Smooth muscle cell (in vitro differentiated cells): ENCODE data around the gene LRMDA. TPM values are rescaled to one million over a fixed set of nuclear protein-coding genes. Genes with fewer than 3 reads are reported as not detected.

Source experiments
- DNase-seq: peaks from one replicate; lab custom pipeline; 2025; ENCODE audit not compliant: unreplicated experiment; lab: John Stamatoyannopoulos, UW
- H2AFZ ChIP-seq: fragments of 200-600 bp; sonication (generic); 2 replicates; pipeline ENCODE4 v1.6.0; 2016; ENCODE audit warnings: antibody characterized with exemption, low read depth, mild to moderate bottlenecking
- H3F3A ChIP-seq: fragments of 200-600 bp; sonication (generic); 2 replicates; pipeline ENCODE4 v1.6.0; 2017; ENCODE audit warnings: antibody characterized with exemption, low read depth
- H3K27ac ChIP-seq: fragments of 200-600 bp; sonication (generic); 2 replicates; pipeline ENCODE4 v1.5.1; 2016; ENCODE audit warnings: low read depth, mild to moderate bottlenecking
- H3K27me3 ChIP-seq: fragments of 200-600 bp; sonication (generic); 2 replicates; pipeline ENCODE4 v1.6.1; 2016; ENCODE audit warnings: low read depth, mild to moderate bottlenecking
- H3K36me3 ChIP-seq: fragments of 200-600 bp; sonication (generic); 2 replicates; pipeline ENCODE4 v1.5.1; 2016; ENCODE audit warnings: low read depth
- H3K4me1 ChIP-seq: fragments of 200-600 bp; sonication (generic); 2 replicates; pipeline ENCODE4 v1.5.1; 2016; ENCODE audit warnings: low read depth
- H3K4me2 ChIP-seq: fragments of 200-600 bp; sonication (generic); 2 replicates; pipeline ENCODE4 v1.6.0; 2016; ENCODE audit warnings: mild to moderate bottlenecking
- H3K4me3 ChIP-seq: fragments of 200-600 bp; sonication (generic); 2 replicates; pipeline ENCODE4 v1.5.1; 2016; ENCODE audit warnings: mild to moderate bottlenecking
- H3K79me2 ChIP-seq: fragments of 200-600 bp; sonication (generic); 2 replicates; pipeline ENCODE4 v1.6.0; 2016; ENCODE audit warnings: low read depth, mild to moderate bottlenecking
- H3K9ac ChIP-seq: fragments of 200-600 bp; sonication (generic); 2 replicates; pipeline ENCODE4 v1.6.0; 2016; ENCODE audit warnings: low read depth
- H3K9me3 ChIP-seq: fragments of 200-600 bp; sonication (generic); replicated peaks from 2 replicates; pipeline ENCODE4 v1.5.1; 2016; ENCODE audit warnings: low read depth
- H4K20me1 ChIP-seq: fragments of 200-600 bp; sonication (generic); 2 replicates; pipeline ENCODE4 v1.6.0; 2016; ENCODE audit warnings: low read depth
- CTCF ChIP-seq: fragments of 200-600 bp; sonication (generic); IDR thresholded peaks from 2 replicates; pipeline ENCODE4 v1.5.1; 2017; ENCODE audit warnings: borderline replicate concordance, mild to moderate bottlenecking, antibody characterized with exemption; ENCODE audit not compliant: insufficient read depth, poor library complexity, severe bottlenecking
- WGBS: methylation state at CpG from one replicate; pipeline ENCODE4 v1.1.7; 2016; ENCODE audit warnings: low lambda C conversion rate; 5-methylcytosine and 5-hydroxymethylcytosine counted together
- polyA plus RNA-seq: library from polyadenylated mRNA; unstranded; fragments of >200 nt; fragmentation: Nextera tagmentation; extraction: Ambion mirVana; gene quantifications from 2 replicates; pipeline ENCODE4 v1.2.1, GENCODE V29; 2016
- total RNA-seq: library from RNA; depleted of rRNA; stranded (reverse); fragments of >200 nt; gene quantifications from 2 replicates; pipeline ENCODE4 v1.2.3, GENCODE V29; 2014

Gene LRMDA
- total and polyA plus RNA-seq, 2 experiments from 2014 or later, result 1.5 to 1.6 TPM

GRCh38 chr10:75935240-75935639 lies 503.8 kb downstream of the LRMDA start:
- Histone ChIP-seq H3F3A (no peaks in the 10 kb centered on the region), H3K79me2 (no peaks in the 10 kb centered on the region), H3K36me3 (no peaks in the 10 kb centered on the region), H3K4me1 (no peaks in the 10 kb centered on the region), H4K20me1 (no peaks in the 10 kb centered on the region), H3K9ac (no peak overlapping the region), H3K27me3 (peaks cover 66% of the 10 kb centered on the region), H2AFZ (no peak overlapping the region), H3K4me3 (no peak overlapping the region), H3K4me2 (no peak overlapping the region), H3K9me3 (no peaks in the 10 kb centered on the region), H3K27ac (no peak overlapping the region)
- DNase-seq, result no peak
- 88% methylated on average over 3 of the region's 3 CpGs for WGBS
- TF ChIP-seq CTCF, result no peak

GRCh38 chr10:75935650-75936400 lies 504.4 kb downstream of the LRMDA start:
- 85% methylated on average over 5 of the region's 5 CpGs for WGBS
- H3K9me3 ChIP-seq, result no peaks in the 10 kb centered on the region

GRCh38 chr10:75936841-75937240 lies 505.4 kb downstream of the LRMDA start:
- H3K27me3 ChIP-seq, result peaks cover 53% of the 10 kb centered on the region
- TF ChIP-seq CTCF, result no peak
- H3K9me3 ChIP-seq, result no peaks in the 10 kb centered on the region
- H3K9ac ChIP-seq, result no peak overlapping the region
- no peaks in the 10 kb centered on the region for H3K79me2 ChIP-seq
- WGBS, result 88% methylated on average over 2 of the region's 2 CpGs
- no peak overlapping the region for H3K4me2 ChIP-seq
- H3K4me1 ChIP-seq, result no peaks in the 10 kb centered on the region
- no peaks in the 10 kb centered on the region for H3K36me3 ChIP-seq
- no peak overlapping the region for H2AFZ ChIP-seq
- no peaks in the 10 kb centered on the region for H3F3A ChIP-seq
- H3K27ac ChIP-seq, result no peak overlapping the region
- H4K20me1 ChIP-seq, result no peaks in the 10 kb centered on the region
- no peak for DNase-seq
- H3K4me3 ChIP-seq, result no peak overlapping the region

More at GRCh38 chr10:75935650-75936400, 504.4 kb downstream of the LRMDA start:
- Histone ChIP-seq H2AFZ (no peak overlapping the region), H3F3A (no peaks in the 10 kb centered on the region), H3K27ac (no peak overlapping the region), H3K4me3 (no peak overlapping the region), H4K20me1 (no peaks in the 10 kb centered on the region), H3K79me2 (no peaks in the 10 kb centered on the region), H3K36me3 (no peaks in the 10 kb centered on the region), H3K4me1 (no peaks in the 10 kb centered on the region), H3K27me3 (peaks cover 62% of the 10 kb centered on the region), H3K9ac (no peak overlapping the region), H3K4me2 (no peak overlapping the region)
- no peak for TF ChIP-seq CTCF
- DNase-seq, result no peak

- no peak overlapping the region for H2AFZ ChIP-seq
- no peak overlapping the region for H3K9ac ChIP-seq
- no peaks in the 10 kb centered on the region for H3K79me2 ChIP-seq
- H3K4me1 ChIP-seq, result no peaks in the 10 kb centered on the region
- no peaks in the 10 kb centered on the region for H3K36me3 ChIP-seq
- no peaks in the 10 kb centered on the region for H4K20me1 ChIP-seq
- WGBS, result 88% methylated on average over 2 of the region's 2 CpGs
- H3K9me3 ChIP-seq, result no peaks in the 10 kb centered on the region
- no peak for TF ChIP-seq CTCF
- H3K27me3 ChIP-seq, result peaks cover 45% of the 10 kb centered on the region
- DNase-seq, result no peak
- H3K4me3 ChIP-seq, result no peak overlapping the region
- H3K27ac ChIP-seq, result no peak overlapping the region
- no peaks in the 10 kb centered on the region for H3F3A ChIP-seq
- H3K4me2 ChIP-seq, result no peak overlapping the region
These were observed 506.4 kb downstream of the LRMDA start for GRCh38 chr10:75937823-75938222.
